ENCODE data around the gene GABBR2.

The GABBR2 gene

DNA sequence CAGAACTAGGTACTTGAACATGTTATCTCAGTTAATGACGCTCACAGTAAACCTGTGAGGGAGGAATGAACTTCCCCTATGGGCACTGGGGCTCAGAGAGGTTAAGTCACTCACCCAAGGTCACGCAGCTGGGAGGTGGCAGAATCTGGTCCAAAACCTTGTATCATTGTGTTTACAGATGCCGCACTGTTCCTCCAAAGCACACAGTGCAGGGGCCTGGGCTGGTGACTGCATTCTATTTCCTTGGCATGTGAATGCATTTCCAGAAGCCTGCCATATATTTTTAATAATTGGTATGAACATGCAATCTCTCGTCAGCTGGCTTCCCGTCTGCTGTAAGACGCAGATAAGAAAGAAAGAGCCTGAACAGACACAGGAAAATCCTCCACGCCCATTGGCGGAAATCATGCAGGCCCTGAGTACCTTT lies 376.3 kb downstream of the GABBR2 start:
- Mint-ChIP-seq H3K9me3 (no peaks in the 10 kb centered on the region), H3K4me3 (no peak overlapping the region), H3K36me3 (ENCODE audit: low read depth) (no peaks in the 10 kb centered on the region), H3K27me3 (ENCODE audit: low read depth) (peaks cover 8% of the 10 kb centered on the region), H3K4me1 (no peaks in the 10 kb centered on the region), H3K27ac (no peak overlapping the region)
- TF ChIP-seq, protein P1, sequence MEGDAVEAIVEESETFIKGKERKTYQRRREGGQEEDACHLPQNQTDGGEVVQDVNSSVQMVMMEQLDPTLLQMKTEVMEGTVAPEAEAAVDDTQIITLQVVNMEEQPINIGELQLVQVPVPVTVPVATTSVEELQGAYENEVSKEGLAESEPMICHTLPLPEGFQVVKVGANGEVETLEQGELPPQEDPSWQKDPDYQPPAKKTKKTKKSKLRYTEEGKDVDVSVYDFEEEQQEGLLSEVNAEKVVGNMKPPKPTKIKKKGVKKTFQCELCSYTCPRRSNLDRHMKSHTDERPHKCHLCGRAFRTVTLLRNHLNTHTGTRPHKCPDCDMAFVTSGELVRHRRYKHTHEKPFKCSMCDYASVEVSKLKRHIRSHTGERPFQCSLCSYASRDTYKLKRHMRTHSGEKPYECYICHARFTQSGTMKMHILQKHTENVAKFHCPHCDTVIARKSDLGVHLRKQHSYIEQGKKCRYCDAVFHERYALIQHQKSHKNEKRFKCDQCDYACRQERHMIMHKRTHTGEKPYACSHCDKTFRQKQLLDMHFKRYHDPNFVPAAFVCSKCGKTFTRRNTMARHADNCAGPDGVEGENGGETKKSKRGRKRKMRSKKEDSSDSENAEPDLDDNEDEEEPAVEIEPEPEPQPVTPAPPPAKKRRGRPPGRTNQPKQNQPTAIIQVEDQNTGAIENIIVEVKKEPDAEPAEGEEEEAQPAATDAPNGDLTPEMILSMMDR (IDR thresholded peaks at IDR 0.05; ENCODE audit: unreplicated experiment in 3 of 3) = no peak

DNA sequence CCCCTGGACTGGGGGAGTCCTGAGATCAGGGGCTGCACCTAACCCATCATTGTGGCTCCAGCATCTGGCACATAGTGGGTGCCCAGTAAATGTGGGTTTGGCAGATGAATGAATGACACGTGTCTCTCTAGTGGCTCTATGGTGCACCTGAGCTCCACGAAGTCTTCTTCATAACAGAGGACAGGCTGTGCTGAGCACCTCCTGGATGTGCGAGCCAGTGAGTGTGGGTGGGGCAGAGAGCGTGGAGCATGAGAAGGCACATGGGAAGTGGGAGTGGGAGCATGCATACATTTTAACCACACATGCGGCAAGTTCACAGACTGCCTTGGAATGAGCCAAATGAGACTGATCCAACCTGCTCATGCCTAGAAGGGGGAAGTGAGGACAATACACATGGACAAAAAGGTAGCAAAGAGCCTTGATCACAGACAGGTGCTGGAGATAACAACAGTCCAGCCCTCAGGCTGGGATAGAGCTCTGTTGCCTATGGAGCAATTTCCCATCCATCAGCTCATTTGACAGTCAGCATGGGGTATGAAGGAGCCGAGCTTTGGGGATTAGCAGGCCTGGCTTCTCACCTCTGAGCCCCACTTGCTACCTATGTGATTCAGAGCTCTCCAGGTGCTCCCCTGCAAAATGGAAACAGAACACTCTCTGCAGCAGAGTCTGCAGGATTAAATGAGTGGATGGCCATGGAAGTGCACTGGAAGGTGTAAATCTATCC lies 377.0 kb downstream of the GABBR2 start:
- Mint-ChIP-seq H3K4me3 (no peak overlapping the region), H3K27me3 (ENCODE audit: low read depth) (peaks cover 8% of the 10 kb centered on the region), H3K4me1 (no peaks in the 10 kb centered on the region), H3K9me3 (no peaks in the 10 kb centered on the region), H3K36me3 (ENCODE audit: low read depth) (no peaks in the 10 kb centered on the region), H3K27ac (no peak overlapping the region)
- TF ChIP-seq, protein P1 (IDR thresholded peaks at IDR 0.05; ENCODE audit: unreplicated experiment in 3 of 3) = no peak

DNA sequence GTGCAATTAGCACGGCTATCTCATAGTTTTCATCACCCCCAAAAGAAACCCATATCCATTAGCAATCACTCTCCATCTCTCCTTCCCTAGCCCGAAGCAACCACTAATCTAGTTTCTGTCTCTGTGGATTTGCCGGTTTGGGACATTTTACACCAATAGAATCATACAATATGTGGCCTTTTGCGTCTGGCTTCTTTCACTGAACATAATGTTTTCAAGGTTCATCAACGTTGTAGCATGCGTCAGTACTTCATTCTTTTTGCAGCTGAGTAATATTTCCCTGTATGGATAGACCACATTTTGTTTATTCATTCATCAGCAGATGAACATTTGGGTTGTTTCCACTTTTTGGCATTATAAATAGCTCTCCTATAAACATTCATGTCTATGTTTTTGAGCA lies 377.9 kb downstream of the GABBR2 start:
- H3K4me3 Mint-ChIP-seq = no peak overlapping the region
- H3K36me3 Mint-ChIP-seq (ENCODE audit: low read depth) = no peaks in the 10 kb centered on the region
- no peak overlapping the region for H3K27ac Mint-ChIP-seq
- no peaks in the 10 kb centered on the region for H3K9me3 Mint-ChIP-seq
- peaks cover 8% of the 10 kb centered on the region for H3K27me3 Mint-ChIP-seq (ENCODE audit: low read depth)
- TF ChIP-seq, protein P1 (IDR thresholded peaks at IDR 0.05; ENCODE audit: unreplicated experiment in 3 of 3) = no peak
- H3K4me1 Mint-ChIP-seq = no peaks in the 10 kb centered on the region

DNA sequence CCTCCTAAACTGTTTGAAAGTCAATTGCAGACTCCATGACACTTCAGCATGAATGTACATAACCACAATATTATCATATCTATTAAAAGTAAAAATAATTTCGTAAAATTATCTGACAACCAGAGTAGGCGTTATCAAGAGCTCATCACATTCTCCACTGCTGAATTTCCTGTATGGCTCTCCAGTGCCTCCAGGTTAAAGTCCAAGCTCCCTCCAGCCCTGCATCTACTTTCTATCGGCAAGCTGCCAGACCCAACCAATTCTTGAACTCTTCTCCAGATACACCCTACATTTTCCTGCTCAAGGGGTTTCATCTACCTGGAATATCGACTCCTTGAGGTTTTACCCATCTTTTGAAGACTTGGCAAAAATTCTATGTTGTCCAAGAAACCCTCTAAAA lies 378.8 kb downstream of the GABBR2 start:
- Mint-ChIP-seq H3K27me3 (ENCODE audit: low read depth) (peaks cover 8% of the 10 kb centered on the region), H3K27ac (no peak overlapping the region), H3K4me1 (no peaks in the 10 kb centered on the region), H3K36me3 (ENCODE audit: low read depth) (no peaks in the 10 kb centered on the region), H3K4me3 (no peak overlapping the region), H3K9me3 (no peaks in the 10 kb centered on the region)
- TF ChIP-seq, protein P1 (IDR thresholded peaks at IDR 0.05; ENCODE audit: unreplicated experiment in 3 of 3) = no peak

DNA sequence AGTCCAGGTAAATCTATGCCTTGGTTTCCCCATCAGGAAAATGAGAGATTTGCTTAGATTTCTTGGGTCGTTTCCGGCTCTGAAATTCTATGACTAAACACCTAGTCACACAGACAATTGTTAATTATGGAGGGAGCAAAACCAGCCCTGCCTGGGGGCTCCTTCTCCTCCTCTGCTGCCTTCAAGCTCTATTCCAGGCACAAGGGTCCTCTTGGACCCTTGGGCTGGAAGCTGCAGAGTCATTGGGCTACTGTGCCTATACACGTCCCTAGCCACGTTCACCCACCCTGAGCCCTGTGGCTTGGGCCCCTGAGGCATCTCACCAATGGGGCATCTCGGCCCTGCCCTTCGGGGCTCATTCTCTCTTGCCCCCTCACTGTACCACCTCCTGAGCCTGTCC lies 379.5 kb downstream of the GABBR2 start:
- peaks cover 12% of the 10 kb centered on the region for H3K27me3 Mint-ChIP-seq (ENCODE audit: low read depth)
- TF ChIP-seq, protein P1 (IDR thresholded peaks at IDR 0.05; ENCODE audit: unreplicated experiment in 3 of 3) = no peak
- H3K4me3 Mint-ChIP-seq = no peak overlapping the region
- H3K36me3 Mint-ChIP-seq (ENCODE audit: low read depth) = no peaks in the 10 kb centered on the region
- no peaks in the 10 kb centered on the region for H3K4me1 Mint-ChIP-seq
- no peak overlapping the region for H3K27ac Mint-ChIP-seq
- no peaks in the 10 kb centered on the region for H3K9me3 Mint-ChIP-seq

DNA sequence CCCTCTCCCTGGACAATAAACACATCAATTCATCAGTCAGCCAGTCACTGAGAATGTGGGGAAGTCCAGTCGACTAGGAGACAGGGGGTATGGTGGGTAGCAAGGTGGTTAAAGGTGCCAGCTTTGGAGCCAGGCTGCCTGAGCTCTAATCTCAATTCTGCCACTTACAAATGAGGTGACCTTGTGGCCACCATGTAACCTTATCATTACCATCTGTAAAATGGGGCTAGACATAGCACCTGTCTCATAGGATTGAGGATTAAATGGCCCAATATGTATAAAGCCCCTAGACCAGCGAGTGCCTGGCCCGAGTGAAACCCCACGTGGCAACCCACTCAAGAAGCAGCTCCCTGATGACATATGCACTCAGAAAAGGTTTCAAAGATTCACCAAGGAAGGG lies 380.0 kb downstream of the GABBR2 start:
- no peaks in the 10 kb centered on the region for H3K9me3 Mint-ChIP-seq
- H3K36me3 Mint-ChIP-seq (ENCODE audit: low read depth) = no peaks in the 10 kb centered on the region
- H3K27me3 Mint-ChIP-seq (ENCODE audit: low read depth) = peaks cover 18% of the 10 kb centered on the region
- TF ChIP-seq, protein P1 (IDR thresholded peaks at IDR 0.05; ENCODE audit: unreplicated experiment in 3 of 3) = no peak
- H3K4me1 Mint-ChIP-seq = no peaks in the 10 kb centered on the region
- H3K4me3 Mint-ChIP-seq = no peak overlapping the region
- no peak overlapping the region for H3K27ac Mint-ChIP-seq
